SK-N-SH (cell line): ENCODE results near the gene LRMDA. TPM values are rescaled to one million over a fixed set of nuclear protein-coding genes. Genes with fewer than 3 reads are reported as not detected.

ENCODE experiments used
- CTCF ChIA-PET: fragments of 300-600, 350-600 bp; formaldehyde crosslinking; extraction: SDS; loops from one replicate; lab custom pipeline; 2021; lab: Yijun Ruan, JAX
- POLR2A ChIA-PET: fragments of 350-600 bp; sonication (Branson Sonifier 250); formaldehyde crosslinking; extraction: SDS; loops from one replicate; lab custom pipeline; 2020; ENCODE audit warnings: antibody characterized with exemption, inconsistent platforms; lab: Yijun Ruan, JAX
- DNase-seq: peaks from one replicate; pipeline ENCODE4 v3.0.0; 2012
- H2AFZ ChIP-seq: fragments of 200-600 bp; sonication (generic); 2 replicates; pipeline ENCODE4 v1.8.1; 2016; ENCODE audit warnings: antibody characterized with exemption, mild to moderate bottlenecking, low read depth
- H3F3A ChIP-seq: fragments of 200-600 bp; sonication (generic); replicated peaks from 2 replicates; pipeline ENCODE3; 2016; ENCODE audit warnings: antibody characterized with exemption, mild to moderate bottlenecking; ENCODE audit not compliant: insufficient read depth
- H3K27ac ChIP-seq, 2 experiments: fragments of 200-500 bp in 1 of 2; fragments of 200-600 bp in 1 of 2; sonication (Bioruptor generic) in 1 of 2; sonication (generic), shearing (Covaris generic) in 1 of 2; 2 replicates each; pipeline versions ENCODE4 v1.5.1 to v1.6.1; 2014 to 2016; ENCODE audit warnings: low read depth in 2 of 2, inconsistent platforms in 1 of 2, low read length in 1 of 2, mild to moderate bottlenecking in 1 of 2, mixed read lengths in 1 of 2
- H3K27me3 ChIP-seq: fragments of 200-600 bp; sonication (generic), shearing (Covaris generic); 2 replicates; pipeline ENCODE4 v1.6.1; 2016; ENCODE audit warnings: mixed run types; ENCODE audit not compliant: insufficient read depth
- H3K36me3 ChIP-seq, 2 experiments: fragments of 200-500 bp in 1 of 2; fragments of 200-600 bp in 1 of 2; sonication (Bioruptor generic) in 1 of 2; sonication (generic) in 1 of 2; replicated peaks in 1 of 2; 2 replicates each; pipeline versions ENCODE3 to v1.5.1; 2014 to 2016; ENCODE audit warnings: low read length in 1 of 2, mild to moderate bottlenecking in 1 of 2; ENCODE audit not compliant: insufficient read depth in 2 of 2, control insufficient read depth in 1 of 2
- H3K4me1 ChIP-seq, 2 experiments: fragments of 200-500 bp in 1 of 2; fragments of 200-600 bp in 1 of 2; sonication (Bioruptor generic) in 1 of 2; sonication (generic), shearing (Covaris generic) in 1 of 2; 2 replicates each; pipeline versions ENCODE4 v1.5.1 to v1.6.1; 2014 to 2016; ENCODE audit warnings: low read depth in 1 of 2, low read length in 1 of 2, mixed run types in 1 of 2; ENCODE audit not compliant: insufficient read depth in 2 of 2, control insufficient read depth in 1 of 2
- H3K4me2 ChIP-seq: fragments of 200-600 bp; sonication (generic), shearing (Covaris generic); 2 replicates; pipeline ENCODE4 v1.6.1; 2017; ENCODE audit warnings: mixed run types
- H3K4me3 ChIP-seq, 2 experiments: fragments of 200-500 bp in 1 of 2; fragments of 200-600 bp in 1 of 2; sonication (Bioruptor generic) in 1 of 2; sonication (generic), shearing (Covaris generic) in 1 of 2; 2 replicates each; pipeline versions ENCODE4 v1.5.1 to v1.8.1; 2014 to 2016; ENCODE audit warnings: low read depth in 2 of 2, inconsistent platforms in 1 of 2, low read length in 1 of 2, mild to moderate bottlenecking in 1 of 2, mixed read lengths in 1 of 2, moderate library complexity in 1 of 2
- H3K79me2 ChIP-seq: fragments of 200-600 bp; sonication (generic); 2 replicates; pipeline ENCODE4 v1.8.1; 2017; ENCODE audit warnings: mild to moderate bottlenecking; ENCODE audit not compliant: insufficient read depth
- H3K9ac ChIP-seq: fragments of 200-600 bp; sonication (generic); 2 replicates; pipeline ENCODE4 v1.6.1; 2017; ENCODE audit warnings: mixed run types
- H3K9me2 ChIP-seq: fragments of 200-600 bp; sonication (generic); 2 replicates; pipeline ENCODE4 v1.6.1; 2017; ENCODE audit warnings: mixed run types
- H3K9me3 ChIP-seq: fragments of 200-600 bp; sonication (generic); 2 replicates; pipeline ENCODE4 v1.6.1; 2017; ENCODE audit warnings: mixed run types, mild to moderate bottlenecking, moderate library complexity
- H4K20me1 ChIP-seq: fragments of 200-600 bp; sonication (generic); 2 replicates; pipeline ENCODE4 v1.6.1; 2017; ENCODE audit warnings: mild to moderate bottlenecking, mixed run types; ENCODE audit not compliant: insufficient read depth
- CHD2 ChIP-seq: fragments of 150-350 bp; IDR thresholded peaks from 2 replicates; pipeline ENCODE4 v1.6.1; 2018; ENCODE audit warnings: low read length; ENCODE audit not compliant: partially characterized antibody
- ELF1 ChIP-seq: IDR thresholded peaks from 2 replicates; pipeline ENCODE4 v1.4.0; 2012
- EZH2phosphoT487 ChIP-seq: fragments of 200-600 bp; sonication (generic); IDR thresholded peaks from 2 replicates; pipeline ENCODE4 v1.6.1; 2017; ENCODE audit warnings: low read depth, mixed run types, mild to moderate bottlenecking, antibody characterized with exemption, moderate library complexity, borderline replicate concordance
- FOSL2 ChIP-seq: IDR thresholded peaks from 2 replicates; pipeline ENCODE4 v1.4.0; 2012; ENCODE audit warnings: low read depth, mild to moderate bottlenecking, moderate library complexity, borderline replicate concordance
- GATA2 ChIP-seq: sonication (generic); formaldehyde crosslinking; IDR thresholded peaks from 2 replicates; pipeline ENCODE4 v1.5.0; 2020; ENCODE audit warnings: mild to moderate bottlenecking, missing genetic modification reagents
- JUND ChIP-seq: IDR thresholded peaks from 2 replicates; pipeline ENCODE4 v1.4.0; 2012
- NFIC ChIP-seq: IDR thresholded peaks from 2 replicates; pipeline ENCODE4 v1.4.0; 2012; ENCODE audit warnings: borderline replicate concordance
- RXRA ChIP-seq: IDR thresholded peaks from 2 replicates; pipeline ENCODE4 v1.4.0; 2012; ENCODE audit warnings: low read depth, mild to moderate bottlenecking, borderline replicate concordance
- SIN3A ChIP-seq: IDR thresholded peaks from 2 replicates; pipeline ENCODE4 v1.6.1; 2012; ENCODE audit warnings: low read depth, mild to moderate bottlenecking, low read length, moderate library complexity, borderline replicate concordance
- SMC3 ChIP-seq: IDR thresholded peaks from 2 replicates; pipeline ENCODE4 v1.6.1; 2012; ENCODE audit warnings: low read depth, low read length, improper control_type of control experiment
- TEAD4 ChIP-seq: IDR thresholded peaks from 2 replicates; pipeline ENCODE4 v1.4.0; 2012; ENCODE audit warnings: mild to moderate bottlenecking, borderline replicate concordance; ENCODE audit not compliant: insufficient read depth
- YY1 ChIP-seq: IDR thresholded peaks from 2 replicates; pipeline ENCODE4 v1.4.0; 2012; ENCODE audit warnings: low read depth, mild to moderate bottlenecking
- whole genome bisulfite sequencing: methylation state at CpG from one replicate; pipeline ENCODE4 v1.1.6; 2017; ENCODE audit warnings: low lambda C conversion rate; 5-methylcytosine and 5-hydroxymethylcytosine counted together
- polyA plus RNA-seq, 3 experiments: library from polyadenylated mRNA; depleted of rRNA; stranded (reverse); fragments of >200 nt; gene quantifications; 2 replicates each; pipeline ENCODE4 v1.2.3, GENCODE V29; 2012
- TF ChIP-seq, protein P1 (sequence below): fragments of 200-600 bp; sonication (generic); IDR thresholded peaks from 2 replicates; pipeline ENCODE4 v1.6.1; 2017; ENCODE audit warnings: antibody characterized with exemption, mild to moderate bottlenecking, moderate library complexity
- TF ChIP-seq, protein P2 (sequence below): IDR thresholded peaks from 2 replicates; pipeline ENCODE4 v1.4.0; 2012; ENCODE audit warnings: low read depth
- TF ChIP-seq, protein P3 (sequence below): fragments of 150-350 bp; IDR thresholded peaks from 2 replicates; pipeline ENCODE4 v1.6.1; 2016; ENCODE audit warnings: mild to moderate bottlenecking, low read depth, low read length
- TF ChIP-seq, protein P4 (sequence below): IDR thresholded peaks from 2 replicates; pipeline ENCODE4; 2012
- TF ChIP-seq, protein P5 (sequence below): fragments of 150-350 bp; IDR thresholded peaks from 2 replicates; pipeline ENCODE4 v1.6.1; 2017; ENCODE audit warnings: antibody characterized with exemption, low read length, low read depth, borderline replicate concordance

Gene LRMDA
- polyA plus RNA-seq, 1 of the 3 experiments (the other 2 are of a cell fraction): 0.95 TPM

DNA sequence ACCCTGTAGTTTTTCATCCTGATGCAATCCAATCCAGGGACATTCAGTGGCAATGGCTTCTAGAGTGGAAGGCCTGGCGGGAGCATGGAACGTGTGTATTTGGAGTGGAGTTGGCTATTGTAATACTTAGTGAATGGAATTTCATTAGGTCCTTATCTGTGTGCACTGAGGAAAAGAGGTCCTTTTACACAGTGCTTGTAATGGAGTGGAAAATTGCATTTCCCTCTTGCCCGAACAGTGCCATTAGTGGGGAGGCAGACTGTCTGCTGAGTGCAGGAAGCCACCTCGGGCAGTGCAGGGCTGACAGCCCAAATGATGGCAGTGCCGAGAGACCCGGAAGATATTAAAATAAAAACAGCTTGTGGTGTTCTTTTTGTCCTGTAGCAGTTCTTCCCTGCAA is 786.6 kb downstream of the LRMDA start (continued):
- TF ChIP-seq, protein P1, sequence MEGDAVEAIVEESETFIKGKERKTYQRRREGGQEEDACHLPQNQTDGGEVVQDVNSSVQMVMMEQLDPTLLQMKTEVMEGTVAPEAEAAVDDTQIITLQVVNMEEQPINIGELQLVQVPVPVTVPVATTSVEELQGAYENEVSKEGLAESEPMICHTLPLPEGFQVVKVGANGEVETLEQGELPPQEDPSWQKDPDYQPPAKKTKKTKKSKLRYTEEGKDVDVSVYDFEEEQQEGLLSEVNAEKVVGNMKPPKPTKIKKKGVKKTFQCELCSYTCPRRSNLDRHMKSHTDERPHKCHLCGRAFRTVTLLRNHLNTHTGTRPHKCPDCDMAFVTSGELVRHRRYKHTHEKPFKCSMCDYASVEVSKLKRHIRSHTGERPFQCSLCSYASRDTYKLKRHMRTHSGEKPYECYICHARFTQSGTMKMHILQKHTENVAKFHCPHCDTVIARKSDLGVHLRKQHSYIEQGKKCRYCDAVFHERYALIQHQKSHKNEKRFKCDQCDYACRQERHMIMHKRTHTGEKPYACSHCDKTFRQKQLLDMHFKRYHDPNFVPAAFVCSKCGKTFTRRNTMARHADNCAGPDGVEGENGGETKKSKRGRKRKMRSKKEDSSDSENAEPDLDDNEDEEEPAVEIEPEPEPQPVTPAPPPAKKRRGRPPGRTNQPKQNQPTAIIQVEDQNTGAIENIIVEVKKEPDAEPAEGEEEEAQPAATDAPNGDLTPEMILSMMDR: no peak
- TF ChIP-seq TEAD4 (no peak), ELF1 (no peak), RXRA (no peak), FOSL2 (no peak)
- TF ChIP-seq, protein P2, sequence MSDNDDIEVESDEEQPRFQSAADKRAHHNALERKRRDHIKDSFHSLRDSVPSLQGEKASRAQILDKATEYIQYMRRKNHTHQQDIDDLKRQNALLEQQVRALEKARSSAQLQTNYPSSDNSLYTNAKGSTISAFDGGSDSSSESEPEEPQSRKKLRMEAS: no peak
- TF ChIP-seq, protein P3, sequence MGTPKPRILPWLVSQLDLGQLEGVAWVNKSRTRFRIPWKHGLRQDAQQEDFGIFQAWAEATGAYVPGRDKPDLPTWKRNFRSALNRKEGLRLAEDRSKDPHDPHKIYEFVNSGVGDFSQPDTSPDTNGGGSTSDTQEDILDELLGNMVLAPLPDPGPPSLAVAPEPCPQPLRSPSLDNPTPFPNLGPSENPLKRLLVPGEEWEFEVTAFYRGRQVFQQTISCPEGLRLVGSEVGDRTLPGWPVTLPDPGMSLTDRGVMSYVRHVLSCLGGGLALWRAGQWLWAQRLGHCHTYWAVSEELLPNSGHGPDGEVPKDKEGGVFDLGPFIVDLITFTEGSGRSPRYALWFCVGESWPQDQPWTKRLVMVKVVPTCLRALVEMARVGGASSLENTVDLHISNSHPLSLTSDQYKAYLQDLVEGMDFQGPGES: no peak

DNA sequence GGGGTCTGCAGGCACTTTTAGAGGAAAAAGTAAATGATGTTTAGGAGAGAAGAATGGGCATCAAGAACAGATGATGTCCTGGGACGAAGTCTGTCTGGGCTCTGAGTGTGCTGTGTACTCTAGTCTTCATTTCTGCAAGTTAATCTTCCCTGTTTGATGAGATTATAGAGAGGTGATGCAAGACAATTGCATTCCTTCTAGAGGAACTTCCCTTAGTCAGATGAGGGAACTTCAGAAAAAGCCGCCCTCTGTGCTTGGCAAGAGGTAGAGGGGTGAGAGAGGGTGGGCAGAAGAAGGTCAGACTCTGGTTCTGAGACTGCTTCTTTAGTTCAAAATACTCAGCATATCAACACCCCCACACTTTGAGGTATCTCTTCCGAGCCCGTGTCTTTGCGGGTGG is 797.9 kb downstream of the LRMDA start:
- Histone ChIP-seq H3K9ac (no peak overlapping the region), H3K9me3 (no peaks in the 10 kb centered on the region), H4K20me1 (no peaks in the 10 kb centered on the region), H3F3A (no peaks in the 10 kb centered on the region), H3K27ac (no peak overlapping the region), H3K4me1 (peaks cover 9 to 11% of the 10 kb centered on the region in 2 experiments; a peak in 1 of 4 replicates), H3K9me2 (no peaks in the 10 kb centered on the region), H3K4me3 (no peak overlapping the region), H3K4me2 (no peak overlapping the region), H3K36me3 (no peaks in the 10 kb centered on the region), H2AFZ (no peak overlapping the region), H3K79me2 (no peaks in the 10 kb centered on the region), H3K27me3 (no peaks in the 10 kb centered on the region)
- ChIA-PET CTCF (no interaction called here), POLR2A (no interaction called here)
- DNase-seq: no peak
- 72% methylated on average over 2 of the region's 5 CpGs for WGBS
- no peak for TF ChIP-seq NFIC
- TF ChIP-seq SIN3A: no peak
- TF ChIP-seq, protein P4, sequence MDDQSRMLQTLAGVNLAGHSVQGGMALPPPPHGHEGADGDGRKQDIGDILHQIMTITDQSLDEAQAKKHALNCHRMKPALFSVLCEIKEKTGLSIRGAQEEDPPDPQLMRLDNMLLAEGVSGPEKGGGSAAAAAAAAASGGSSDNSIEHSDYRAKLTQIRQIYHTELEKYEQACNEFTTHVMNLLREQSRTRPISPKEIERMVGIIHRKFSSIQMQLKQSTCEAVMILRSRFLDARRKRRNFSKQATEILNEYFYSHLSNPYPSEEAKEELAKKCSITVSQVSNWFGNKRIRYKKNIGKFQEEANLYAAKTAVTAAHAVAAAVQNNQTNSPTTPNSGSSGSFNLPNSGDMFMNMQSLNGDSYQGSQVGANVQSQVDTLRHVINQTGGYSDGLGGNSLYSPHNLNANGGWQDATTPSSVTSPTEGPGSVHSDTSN: no peak
- TF ChIP-seq YY1: no peak
- TF ChIP-seq, protein P5, sequence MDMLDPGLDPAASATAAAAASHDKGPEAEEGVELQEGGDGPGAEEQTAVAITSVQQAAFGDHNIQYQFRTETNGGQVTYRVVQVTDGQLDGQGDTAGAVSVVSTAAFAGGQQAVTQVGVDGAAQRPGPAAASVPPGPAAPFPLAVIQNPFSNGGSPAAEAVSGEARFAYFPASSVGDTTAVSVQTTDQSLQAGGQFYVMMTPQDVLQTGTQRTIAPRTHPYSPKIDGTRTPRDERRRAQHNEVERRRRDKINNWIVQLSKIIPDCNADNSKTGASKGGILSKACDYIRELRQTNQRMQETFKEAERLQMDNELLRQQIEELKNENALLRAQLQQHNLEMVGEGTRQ: no peak
- TF ChIP-seq CHD2: no peak
- no peak for TF ChIP-seq EZH2phosphoT487
- no peak for TF ChIP-seq GATA2
- TF ChIP-seq RXRA: no peak
- no peak for TF ChIP-seq SMC3
- no peak for TF ChIP-seq JUND
- TF ChIP-seq, all 33 proteins: peak for 0
